GM10847 (cell line): ENCODE results near the gene GALNT2.

Experiments used
- POLR2A ChIP-seq: IDR thresholded peaks from 2 replicates; pipeline ENCODE4 v1.6.1; 2011; ENCODE audit not compliant: insufficient read length; ENCODE audit errors: extremely low read depth

Gene GALNT2

DNA sequence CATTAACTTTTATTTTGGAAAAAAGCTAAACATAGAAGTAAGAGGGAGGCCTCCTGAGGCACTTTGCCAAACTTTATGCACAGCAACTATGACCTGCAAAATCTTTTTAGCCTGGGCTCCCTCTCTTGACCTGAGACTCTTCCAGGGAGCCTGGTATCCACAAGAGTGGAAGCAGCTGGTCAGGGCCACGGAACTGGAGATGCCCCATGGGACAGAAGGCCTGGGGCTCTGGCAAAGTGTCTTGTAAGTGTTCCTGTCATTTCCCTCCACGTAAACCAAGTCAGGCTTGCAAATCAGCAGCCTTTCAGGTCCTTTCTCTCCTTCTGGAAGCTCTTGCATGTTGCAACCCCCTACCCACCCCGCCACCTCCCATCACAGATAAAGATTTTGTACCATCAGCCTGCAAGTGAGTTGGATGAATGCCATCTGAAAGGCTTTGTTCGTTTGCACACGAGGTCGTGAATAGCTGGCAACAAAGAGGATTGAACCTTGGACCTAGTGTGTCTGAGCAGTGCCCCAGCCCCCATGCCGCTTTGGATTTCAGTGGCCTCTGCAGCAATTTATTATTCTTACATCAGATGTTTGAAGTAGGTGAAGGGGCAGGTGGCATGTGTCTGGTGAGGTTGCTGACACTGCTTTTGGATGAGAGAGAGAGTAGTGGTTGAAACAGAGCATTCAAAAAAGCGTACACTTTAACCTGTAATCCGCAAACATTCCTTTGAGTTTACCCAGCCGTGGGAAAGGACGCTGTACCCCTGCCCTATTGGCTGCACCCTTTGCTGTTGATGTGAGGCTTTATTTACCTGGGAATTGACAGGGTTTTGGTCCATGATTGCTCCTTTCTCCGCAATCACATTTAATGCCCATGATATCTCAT lies 91.6 kb downstream of the GALNT2 start:
- no peak for TF ChIP-seq POLR2A

DNA sequence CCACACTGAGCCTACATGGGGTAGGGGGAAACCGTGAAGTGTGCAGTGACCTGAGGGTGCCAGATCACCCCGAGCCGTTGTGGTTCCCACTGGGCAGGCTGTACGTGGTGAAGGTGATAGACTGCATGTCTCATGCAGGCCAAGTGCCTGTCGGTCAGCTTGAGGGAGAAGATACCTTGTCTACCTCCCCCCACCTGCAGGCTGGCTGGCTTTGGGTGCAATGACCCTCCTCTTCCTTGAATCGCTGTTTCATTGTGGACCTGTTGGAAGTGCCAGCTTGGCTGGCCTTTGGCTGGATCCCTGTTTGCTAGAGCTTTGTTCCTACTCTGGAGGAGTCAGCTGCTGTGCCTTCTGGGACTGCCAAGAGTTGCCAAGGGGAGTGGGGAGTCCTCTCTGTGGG lies 92.5 kb downstream of the GALNT2 start:
- no peak for TF ChIP-seq POLR2A

DNA sequence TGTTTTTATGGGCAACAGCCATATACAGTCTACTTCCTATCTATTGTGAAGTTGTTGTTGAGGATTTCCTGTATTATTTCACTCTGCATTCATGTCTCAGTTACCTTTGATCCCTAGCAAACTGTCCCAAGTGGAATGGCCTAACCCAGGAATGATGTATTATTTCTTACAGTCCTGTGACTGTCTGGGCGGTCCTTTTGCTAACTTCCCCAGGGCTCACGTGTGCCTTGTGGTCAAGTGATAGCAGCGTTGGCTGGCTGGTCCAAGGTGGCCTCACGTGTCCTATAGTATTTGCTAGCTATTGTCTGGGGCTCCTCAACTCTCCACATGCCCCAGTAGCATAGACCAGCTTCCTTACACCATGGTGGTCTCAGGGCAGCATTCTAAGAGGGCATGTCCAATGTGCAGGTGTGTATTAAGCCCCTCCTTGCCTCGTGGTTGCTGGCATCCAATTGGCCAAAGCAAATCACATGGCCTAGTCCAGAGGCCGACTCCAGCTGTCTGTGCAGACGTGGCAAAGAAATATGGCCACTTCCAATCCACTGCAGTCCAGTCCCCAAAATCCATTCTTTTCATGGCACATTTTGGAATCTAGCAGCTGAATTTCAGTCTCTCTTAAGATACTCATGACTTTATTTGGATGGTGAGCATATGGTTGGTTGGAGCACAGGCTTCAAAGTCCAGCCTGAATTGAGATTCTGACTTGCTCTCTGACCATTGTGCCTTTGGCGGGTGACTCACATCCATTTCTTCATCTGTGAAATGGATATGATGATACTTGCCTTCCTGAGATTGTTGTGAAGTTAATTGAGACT lies 94.1 kb downstream of the GALNT2 start:
- TF ChIP-seq POLR2A, result no peak

DNA sequence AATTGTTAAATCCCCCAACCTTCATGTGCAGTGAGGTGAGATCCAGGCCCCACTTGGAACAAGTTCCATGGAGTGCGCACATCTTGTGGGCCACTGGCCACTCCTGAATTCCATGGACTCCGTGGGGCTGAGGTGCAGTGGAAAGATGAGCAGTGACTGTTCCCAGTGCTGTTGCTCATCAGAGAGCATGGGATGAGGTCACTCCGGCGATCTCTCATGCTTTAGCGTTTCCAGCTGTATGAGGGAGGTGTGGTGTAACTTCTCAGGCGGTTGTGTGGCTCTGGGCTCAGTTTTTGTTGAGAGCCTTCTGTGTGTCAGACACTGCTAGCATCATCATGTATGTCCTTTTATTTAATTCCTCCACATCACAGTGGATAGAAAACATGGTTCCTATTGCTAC lies 96.2 kb downstream of the GALNT2 start:
- TF ChIP-seq POLR2A, result no peak

DNA sequence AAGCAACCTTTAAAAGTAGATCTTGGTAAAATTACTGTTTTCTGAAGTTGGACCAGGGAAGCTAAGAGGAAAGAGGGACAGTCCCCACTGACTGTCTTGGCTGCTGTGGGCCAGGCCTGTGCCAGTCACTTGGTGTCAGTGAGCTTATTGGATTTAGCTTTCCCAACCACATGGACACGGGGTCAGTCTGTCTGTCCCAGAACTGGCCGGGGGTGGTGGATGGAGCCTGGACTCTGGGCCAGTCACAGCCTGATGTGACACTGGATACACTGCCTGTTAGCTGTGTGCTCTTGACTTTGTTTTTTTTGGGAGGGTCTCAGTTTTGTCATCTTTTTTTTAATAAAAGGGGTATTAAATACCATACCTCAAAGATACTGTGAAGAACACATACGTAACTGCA lies 96.7 kb downstream of the GALNT2 start:
- TF ChIP-seq POLR2A, result no peak

DNA sequence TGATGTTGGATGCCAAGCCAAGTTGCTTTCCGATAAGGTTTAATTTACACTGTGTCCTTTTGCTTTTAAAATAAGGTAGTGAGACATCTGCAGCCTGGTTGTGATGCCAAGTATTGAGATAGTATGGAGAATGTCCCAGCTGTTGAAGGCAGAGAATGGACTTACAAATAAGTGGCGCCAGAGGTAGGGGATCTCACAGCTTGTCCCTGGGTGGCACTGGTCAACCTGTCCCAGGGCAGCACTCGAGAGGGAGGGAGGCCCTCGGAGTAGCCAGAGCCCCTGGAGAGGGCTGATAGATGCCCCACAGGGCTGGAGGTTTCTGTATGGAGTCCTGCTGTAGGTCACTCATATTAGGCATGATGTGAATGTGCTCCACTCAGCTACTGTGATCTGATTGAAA lies 98.5 kb downstream of the GALNT2 start:
- TF ChIP-seq POLR2A, result no peak

DNA sequence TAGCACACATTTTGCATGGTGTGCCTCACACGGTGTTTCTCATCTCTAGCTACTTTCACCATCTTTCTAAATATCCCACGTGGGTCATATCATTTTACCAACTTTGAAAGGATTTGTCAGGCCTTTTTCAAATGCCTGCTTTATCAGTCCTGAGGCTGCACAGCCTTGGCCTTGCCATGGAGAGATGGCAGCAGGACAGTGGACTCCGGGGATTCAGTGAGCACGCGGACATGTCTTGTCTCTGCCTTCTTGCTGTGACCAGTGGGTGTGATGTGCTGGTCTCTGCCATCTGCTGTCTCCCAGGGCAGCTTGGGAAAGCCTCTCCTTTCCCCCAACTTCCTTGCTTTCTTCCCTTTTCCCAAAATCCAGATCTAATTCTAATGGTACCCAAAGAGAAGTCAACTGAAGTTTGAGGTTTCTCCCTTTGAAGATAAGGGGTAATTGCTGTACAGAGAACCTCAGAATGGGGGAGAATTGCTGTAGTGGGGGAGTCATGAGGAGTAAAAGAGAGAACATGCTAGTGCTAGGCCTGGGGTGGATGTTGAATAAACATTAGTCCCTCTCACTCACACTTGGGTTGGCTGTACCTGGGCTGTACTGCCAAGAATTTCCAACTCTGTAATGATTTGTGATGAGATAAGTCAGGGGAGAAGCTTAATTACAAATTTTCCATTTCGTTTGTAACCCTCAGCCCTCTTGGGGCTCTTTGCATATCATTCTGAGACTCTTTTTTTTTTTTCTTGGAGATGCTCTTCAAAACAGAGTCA lies 99.5 kb downstream of the GALNT2 start:
- no peak for TF ChIP-seq POLR2A

DNA sequence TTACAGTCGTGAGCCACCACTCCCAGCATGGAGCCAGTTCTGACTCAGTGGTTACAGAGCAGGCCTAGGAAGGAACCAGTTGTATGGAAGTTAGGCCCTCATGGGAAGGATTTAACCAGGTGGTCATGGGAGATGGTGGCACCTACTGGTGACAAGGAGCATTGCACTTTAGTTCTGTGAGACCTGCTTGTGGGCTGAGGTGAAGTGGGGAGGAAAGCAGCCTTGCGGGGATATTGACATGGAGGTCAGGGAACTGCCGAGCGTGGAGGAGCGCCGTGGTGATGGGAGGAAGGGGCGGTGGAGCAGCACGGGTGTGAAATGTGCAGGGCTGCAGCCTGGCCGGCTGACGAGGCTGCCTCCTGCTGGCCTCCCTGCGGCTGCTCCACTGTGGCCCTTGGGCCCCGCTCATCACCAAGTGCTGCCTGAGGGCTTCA lies 100.4 kb downstream of the GALNT2 start:
- TF ChIP-seq POLR2A, result no peak

DNA sequence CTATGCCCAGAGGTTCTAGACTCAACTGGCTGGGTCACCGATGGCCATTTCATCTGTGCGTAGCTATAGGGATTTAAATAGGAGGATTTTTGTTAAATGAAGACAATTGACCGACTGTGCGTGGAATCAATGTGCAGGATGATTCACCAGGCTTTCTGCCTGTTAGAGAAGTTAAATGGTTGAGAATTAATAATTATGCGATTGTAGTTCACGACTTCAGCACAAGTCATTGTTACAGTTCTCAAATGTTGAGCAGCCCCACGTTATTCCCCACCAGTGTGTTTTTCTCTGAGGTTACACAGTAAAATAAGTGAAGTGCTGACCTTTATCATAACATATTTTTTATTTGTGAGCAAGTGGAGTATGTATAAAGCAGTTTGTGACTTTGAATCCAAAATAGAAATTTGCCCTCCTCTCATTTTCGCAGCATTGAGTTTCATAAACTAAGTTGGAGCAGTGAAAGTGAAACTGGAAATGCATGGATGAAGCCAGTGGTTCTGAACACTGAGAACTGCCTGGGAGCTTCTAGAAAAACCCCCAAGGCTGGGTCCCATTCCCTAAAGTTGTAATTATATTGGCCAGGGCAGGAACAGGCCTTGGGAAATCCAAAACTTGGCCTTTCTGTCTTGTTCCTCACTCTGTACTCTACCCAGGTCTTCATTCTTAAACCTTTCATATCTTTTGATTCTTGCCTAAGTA lies 102.6 kb downstream of the GALNT2 start:
- TF ChIP-seq POLR2A, result no peak

DNA sequence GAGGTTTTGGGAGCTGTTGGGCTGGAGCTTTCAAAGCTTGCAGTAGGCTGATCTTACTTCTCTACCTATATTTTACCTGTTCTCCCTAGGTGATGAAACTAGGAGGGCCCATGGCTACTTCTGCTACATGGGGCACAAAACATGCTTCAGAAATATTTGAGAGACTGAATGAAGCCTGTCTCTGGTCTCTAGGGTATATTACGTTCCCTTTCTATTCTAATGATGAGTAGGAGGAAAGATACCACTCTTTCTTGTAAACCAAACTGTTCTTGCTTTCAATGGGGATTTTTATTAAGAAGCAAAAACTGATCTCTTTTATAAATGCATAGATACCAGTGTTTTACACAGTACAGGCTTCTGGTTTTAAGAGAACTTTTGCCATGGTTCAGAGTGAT lies 103.1 kb downstream of the GALNT2 start:
- TF ChIP-seq POLR2A, result no peak

DNA sequence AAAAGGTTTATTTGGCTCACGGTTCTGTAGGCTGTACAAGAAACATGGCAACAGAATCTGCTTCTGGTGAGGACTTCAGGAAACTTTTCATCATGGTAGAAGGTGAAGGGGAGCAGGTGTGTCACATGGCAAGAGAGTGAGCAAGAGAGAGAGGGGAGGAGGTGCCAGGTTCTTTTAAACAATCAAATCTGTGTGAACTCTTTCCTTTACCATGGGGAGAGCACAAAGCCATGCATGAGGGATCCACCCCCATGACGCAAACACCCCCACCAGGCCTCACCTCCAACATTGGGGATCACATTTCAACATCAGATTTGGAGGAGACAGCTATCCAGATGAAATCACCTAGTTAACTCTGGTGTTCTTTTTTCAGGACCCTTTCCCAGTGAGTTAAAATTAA lies 103.6 kb downstream of the GALNT2 start:
- TF ChIP-seq POLR2A, result no peak

DNA sequence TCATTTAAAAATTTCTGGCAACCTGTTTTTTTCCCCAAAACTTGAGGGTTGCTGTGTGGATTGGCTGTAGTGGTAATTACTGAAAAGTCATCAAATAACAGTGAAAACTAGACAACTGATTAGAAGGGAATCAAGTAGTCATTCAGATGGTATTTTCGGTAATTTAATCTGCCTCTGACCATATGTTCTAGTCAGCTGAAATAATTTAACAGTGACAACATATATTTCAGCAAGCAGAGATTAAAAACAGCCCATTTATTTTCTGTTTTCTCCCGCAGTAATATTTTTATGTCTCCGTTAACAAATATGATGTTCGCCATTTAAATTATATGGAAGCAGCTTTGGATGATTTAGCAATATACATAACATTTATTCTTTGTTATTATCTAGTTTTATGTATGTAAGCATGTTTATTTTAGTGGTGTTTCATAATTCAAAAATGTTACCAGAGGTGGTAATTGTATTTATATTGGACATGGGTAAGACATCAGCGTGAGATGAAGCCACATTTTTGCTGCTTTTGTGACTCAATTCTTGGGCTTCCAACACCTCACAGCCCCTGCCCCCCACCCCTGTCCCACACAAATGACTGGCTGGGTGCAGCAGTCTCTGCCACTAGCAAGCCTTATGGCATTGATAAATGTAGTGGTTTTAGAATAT lies 104.4 kb downstream of the GALNT2 start:
- no peak for TF ChIP-seq POLR2A

DNA sequence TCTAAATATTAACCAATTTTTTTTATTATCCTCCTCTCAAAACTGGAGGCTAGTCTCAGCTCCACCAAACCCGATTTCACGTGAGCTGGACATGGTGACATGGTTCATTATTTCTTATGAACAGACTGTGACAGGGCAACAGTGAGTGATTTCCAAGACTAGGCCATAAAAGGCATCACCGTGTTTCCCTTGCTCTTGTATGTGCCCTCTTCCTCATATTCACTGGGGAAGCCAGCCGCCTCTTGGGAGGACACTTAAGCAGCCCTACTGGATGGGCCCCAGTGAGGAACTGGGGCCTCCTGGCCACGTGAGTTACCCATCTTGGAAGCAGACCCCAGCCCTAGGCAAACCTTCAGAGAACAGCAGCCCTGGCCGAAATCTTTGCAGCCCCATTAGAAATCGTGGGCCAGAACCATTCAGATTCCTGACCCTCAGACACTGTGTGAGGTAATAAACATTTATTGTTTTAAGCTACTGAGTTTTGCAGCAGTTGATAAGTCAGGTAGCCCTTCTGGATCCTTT lies 105.0 kb downstream of the GALNT2 start:
- TF ChIP-seq POLR2A, result no peak
